Measurements from ENCODE around the gene DVL1.

Gene DVL1

DNA sequence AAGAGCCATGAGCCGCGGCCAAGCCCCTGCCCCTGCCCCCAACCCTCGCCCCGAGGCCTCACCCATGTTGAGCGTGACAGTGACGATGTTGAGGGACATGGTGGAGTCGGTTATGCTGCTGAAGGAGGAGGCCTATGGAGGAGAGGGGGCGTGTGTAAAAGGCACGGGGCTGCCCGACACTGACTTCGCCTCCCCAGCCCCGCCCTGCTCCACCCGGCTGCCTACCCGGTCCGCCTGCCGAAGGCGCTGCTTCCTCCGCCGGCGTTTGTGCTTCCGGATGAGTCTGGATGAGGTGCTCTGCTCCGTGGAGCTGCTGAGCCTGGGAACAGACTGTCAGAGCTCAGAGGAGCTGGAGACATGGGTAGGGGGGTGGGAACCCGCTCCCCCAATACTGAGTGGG lies 9.0 kb downstream of the DVL1 start:
- DNase-seq, result no peak

GRCh38 chr1:1338278-1338677 lies 10.9 kb downstream of the DVL1 start:
- no peak for DNase-seq

GRCh38 chr1:1337793-1338147 lies 11.4 kb downstream of the DVL1 start:
- no peak for DNase-seq

DNA sequence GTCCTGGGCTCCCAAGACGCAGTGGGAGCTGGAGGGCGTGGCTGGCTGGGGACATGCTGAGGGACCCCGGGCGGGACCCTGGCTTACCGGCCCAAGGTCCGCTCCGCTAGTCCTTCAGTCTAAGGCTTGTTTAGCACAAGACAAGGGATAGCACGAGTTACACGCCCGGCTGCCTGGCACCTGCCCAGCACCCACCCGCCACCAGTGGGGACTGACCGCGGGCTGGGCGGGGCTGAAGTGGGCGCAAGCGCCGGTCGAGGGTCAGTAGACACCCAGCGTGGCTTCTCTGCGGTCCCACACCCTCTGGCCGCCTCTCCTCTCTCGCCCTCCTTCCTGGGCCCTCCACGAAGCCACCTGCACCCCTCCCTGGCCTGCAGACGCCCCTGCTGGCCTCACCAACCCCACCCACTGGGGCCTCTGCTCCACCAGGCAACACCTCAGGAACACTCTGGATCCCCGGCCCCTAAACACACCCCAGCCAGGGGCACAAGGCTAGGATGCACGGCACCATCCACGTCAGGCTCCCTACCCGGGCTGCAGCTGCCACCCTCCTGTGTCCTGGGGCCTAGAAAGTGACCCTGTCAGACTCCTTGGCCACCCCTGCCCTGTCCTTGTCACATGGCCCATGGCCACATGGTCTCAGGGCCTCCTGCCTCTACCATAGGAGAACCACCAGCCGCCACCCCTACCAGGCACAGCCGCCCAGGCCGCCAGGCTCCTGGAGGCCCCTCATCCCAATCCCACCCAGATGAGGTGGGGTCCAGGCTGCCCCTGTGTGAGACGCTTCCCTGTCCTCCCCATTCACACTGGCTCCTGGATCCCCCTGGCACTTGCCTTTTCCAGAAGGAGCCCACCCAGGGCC lies 12.1 kb downstream of the DVL1 start:
- no peak for DNase-seq

GRCh38 chr1:1336446-1336845 lies 12.8 kb downstream of the DVL1 start:
- no peak for DNase-seq

GRCh38 chr1:1335792-1336248 lies 13.4 kb downstream of the DVL1 start:
- no peak for DNase-seq

GRCh38 chr1:1335283-1335682 lies 13.9 kb downstream of the DVL1 start:
- DNase-seq, result no peak

DNA sequence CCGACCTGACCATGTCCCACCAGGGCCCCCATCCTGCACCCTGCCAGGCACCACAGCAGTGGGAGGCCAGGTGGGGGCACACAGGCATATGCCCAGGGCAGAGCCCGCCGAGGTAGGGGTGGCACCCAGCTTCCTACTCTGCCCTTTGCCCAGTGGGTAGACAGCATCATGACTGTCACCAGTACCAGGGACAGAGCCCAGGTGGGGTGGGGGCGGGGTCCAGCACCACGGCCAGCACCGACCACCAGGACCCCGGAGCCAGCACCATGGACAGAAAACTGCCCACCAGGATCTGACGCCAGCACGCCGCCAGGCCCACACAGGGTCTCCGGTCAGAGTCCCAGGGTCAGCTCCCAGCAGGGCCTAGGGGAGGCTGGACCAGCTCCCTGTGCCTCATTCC lies 14.4 kb downstream of the DVL1 start:
- no peak for DNase-seq

- DNase-seq, result no peak
Measured at GRCh38 chr1:1333551-1334241, 15.5 kb downstream of the DVL1 start.

DNA sequence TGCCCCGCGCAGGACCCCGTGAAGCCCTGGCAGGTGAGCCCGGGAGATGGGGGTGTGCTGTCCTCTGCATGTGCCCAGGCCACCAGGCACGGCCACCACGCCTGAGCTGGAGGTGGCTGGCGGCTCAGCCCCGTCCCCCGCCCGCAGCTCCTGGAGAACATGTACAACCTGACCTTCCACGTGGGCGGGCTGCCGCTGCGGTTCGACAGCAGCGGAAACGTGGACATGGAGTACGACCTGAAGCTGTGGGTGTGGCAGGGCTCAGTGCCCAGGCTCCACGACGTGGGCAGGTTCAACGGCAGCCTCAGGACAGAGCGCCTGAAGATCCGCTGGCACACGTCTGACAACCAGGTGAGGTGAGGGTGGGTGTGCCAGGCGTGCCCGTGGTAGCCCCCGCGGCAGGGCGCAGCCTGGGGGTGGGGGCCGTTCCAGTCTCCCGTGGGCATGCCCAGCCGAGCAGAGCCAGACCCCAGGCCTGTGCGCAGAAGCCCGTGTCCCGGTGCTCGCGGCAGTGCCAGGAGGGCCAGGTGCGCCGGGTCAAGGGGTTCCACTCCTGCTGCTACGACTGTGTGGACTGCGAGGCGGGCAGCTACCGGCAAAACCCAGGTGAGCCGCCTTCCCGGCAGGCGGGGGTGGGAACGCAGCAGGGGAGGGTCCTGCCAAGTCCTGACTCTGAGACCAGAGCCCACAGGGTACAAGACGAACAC lies 16.3 kb downstream of the DVL1 start:
- no peak for DNase-seq

GRCh38 chr1:1332031-1332755 lies 17.0 kb downstream of the DVL1 start:
- no peak for DNase-seq

GRCh38 chr1:1331068-1331965 lies 17.9 kb downstream of the DVL1 start, which contains the start of gene TAS1R3:
TAS1R3 (plus strand) TSS chr1:1331280; CDS start chr1:1331346, 66 bp downstream.
- DNase-seq, result no peak

DNA sequence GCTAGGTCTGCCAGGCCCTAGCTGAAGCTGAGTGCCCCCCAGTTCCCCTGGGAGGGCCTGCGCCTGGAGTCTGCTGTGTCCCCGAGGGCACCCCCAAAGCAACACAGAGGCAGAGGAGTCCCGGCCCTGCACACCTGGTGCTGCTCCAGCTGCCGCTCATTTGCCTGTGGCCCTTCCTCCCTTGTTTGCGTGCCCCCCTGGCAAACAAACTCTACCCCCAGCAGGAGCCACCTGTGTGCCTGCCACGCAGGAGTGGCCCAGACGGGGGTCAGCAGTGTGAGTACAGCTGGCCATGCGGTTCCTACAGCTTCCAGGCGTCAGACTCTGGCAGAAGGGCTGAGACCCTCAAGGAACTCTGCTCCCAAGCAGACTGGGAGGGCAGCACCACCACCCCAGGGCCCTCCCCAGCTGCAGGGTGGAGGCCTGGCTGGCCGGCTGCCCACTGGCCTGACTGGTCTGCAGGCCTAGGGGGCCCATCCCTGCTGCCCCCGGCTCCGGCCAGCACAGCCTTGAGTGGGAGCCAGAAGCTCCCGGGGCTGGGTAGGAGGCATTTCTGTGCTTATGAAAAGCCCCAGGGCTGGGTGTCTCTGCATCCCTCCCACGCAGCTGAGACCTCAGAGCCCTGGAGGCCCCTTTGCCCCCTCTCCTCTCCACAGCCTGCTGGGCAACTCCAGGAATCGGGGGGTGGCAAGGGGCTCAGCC lies 18.7 kb downstream of the DVL1 start:
- no peak for DNase-seq

DNA sequence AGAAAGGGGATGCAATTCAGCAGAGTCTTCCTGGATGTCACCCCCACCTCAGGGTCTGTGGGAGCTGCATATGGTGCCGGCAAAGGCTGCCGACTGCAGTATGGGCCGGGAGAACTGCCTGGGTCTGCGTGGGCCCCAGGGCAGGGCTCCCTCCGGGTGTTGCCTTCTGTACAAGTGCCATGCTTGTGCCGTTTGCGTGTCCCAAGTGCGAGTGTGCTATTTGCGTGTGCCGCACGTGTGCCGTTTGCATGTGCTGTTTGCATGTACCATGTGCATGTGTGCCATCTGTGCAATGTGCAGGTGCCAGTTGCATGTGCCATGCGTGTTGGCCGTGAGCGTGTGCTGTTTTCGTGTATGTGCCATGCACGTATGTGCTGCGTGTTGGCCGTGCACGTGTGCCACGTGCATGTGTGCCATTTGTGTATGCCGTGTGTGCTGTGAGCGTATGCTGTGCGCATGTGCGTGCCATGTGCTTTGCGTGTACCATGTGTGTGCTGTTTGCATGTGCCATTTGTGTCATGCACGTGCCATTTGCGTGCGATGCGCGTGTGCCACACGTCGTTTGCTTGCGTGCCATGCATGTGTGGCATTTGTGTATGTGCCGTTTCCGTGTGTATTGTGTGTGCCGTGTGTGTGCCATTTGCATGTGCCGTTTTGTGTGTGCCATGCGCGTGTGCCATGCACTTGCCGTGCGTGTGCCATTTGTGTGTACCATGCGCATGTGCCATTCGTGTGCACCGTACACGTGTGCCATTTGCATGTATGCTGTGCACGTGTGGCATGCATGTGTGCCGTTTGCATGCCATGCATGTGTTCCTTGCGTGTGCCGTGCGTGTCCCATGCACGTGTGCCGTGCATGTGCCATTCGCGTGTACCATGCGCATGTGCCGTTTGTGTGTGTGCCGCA lies 19.7 kb downstream of the DVL1 start:
- DNase-seq, result no peak

- DNase-seq, result no peak
Measured at GRCh38 chr1:1328254-1328653, 21.0 kb downstream of the DVL1 start.

DNA sequence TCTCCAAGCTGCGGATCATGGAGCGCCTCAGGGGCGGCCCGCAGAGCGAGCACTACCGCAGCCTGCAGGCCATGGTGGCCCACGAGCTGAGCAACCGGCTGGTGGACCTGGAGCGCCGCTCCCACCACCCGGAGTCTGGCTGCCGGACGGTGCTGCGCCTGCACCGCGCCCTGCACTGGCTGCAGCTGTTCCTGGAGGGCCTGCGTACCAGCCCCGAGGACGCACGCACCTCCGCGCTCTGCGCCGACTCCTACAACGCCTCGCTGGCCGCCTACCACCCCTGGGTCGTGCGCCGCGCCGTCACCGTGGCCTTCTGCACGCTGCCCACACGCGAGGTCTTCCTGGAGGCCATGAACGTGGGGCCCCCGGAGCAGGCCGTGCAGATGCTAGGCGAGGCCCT lies 21.9 kb downstream of the DVL1 start:
- DNase-seq, result no peak

- DNase-seq, result no peak
Measured at GRCh38 chr1:1326075-1326605, 23.1 kb downstream of the DVL1 start.

- no peak for DNase-seq
Measured at GRCh38 chr1:1325288-1326074, 23.7 kb downstream of the DVL1 start.
